HS-5 (cell line): Measurements from ENCODE around the gene ZNG1F.
"Not testable (repeated sequence)": the region's sequence is repeated elsewhere in the genome, so short reads cannot be mapped to it uniquely, and the experiment has no call there.

Experiments
- DNase-seq: peaks from one replicate; pipeline ENCODE4 v3.0.0-alpha.2; 2012; ENCODE audit warnings: low read depth

The ZNG1F gene

DNA sequence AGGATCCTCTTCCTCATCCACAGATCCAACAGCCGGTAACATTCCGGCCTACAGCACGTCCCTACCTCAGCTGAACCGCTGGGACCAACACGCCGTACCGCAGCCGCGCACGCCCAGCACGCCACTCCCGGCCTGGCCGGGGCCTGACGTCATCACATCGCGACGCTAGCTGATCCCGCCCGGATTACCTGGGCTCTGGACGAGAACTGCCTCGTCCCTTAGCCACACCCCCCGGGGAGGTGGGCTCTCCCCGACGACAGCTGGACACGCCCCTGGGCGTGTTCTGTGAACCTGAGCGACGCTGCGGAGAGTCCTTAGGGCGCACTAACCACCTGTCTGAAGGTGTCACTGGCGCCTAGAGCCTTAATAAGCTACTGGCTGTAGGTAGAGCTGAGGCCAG is at the start of gene ZNG1F:
Gene ZNG1F (minus strand): TSS at position 101 of the 400 bp plus-strand sequence. CDS start 59 bp downstream, at position 42.
- not testable (repeated sequence) for DNase-seq

DNA sequence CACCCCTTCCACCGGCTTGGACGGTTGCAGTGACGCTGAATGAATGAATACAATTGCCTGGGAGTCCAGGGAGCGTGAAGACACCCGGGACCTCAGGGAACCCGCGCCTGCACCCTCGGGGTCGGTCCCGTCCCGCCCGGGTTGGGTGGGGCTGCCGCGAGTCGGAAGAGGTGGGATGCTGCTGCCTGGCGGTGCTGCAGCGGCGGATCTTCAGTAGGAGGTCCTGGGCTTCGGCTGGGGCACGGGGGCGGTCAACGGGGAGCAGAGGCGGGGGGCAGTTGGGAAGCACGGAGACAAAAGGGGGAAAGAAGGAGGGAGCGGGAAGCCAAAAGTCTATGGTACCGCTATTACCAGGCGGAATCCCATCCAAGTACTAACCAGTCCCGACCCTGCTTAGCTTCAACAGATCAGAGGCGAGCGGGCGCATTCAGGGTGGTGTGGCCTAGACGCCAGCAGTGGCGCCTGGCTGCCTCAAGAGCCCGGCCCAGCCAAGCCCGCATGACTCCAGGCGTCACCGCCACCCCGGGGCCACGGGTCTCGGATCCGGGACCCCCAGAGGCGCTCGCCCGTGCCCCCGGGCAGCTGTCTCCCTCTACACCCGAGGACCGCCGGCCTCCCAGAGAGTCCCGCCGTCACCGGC is 48.1 kb upstream of the ZNG1F start:
- not testable (repeated sequence) for DNase-seq

DNA sequence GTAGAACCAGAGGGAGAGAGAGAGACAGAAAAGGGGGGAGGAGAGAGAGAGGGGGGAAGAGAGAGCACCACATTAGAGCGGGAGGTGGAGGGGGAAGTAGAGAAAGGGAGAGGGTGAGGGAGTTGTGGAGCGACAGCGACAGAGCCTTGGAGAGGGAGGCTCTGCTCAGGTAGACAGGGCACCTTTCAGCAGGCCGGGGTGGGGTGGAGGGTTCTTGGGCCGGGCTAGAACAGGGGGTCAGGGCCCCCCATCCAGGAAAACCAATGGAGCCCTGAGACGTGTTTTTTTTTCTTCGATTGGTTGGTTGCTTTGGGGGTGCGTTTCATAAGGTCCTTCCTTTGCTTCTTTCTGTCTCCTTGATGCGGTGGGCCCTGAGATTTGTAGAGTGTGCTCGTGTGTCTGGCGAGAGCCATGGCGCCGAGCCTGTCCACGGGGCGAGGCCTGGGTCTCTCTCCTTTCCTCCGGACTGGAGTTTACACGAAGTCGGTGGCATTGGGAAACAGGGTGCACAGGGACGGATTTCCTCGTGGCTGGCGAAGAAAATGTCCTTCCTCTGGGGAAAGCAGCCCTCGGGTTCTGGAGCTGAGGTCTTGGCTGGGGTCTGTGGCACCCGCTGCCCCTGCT is 47.5 kb upstream of the ZNG1F start:
- DNase-seq, result not testable (repeated sequence)

DNA sequence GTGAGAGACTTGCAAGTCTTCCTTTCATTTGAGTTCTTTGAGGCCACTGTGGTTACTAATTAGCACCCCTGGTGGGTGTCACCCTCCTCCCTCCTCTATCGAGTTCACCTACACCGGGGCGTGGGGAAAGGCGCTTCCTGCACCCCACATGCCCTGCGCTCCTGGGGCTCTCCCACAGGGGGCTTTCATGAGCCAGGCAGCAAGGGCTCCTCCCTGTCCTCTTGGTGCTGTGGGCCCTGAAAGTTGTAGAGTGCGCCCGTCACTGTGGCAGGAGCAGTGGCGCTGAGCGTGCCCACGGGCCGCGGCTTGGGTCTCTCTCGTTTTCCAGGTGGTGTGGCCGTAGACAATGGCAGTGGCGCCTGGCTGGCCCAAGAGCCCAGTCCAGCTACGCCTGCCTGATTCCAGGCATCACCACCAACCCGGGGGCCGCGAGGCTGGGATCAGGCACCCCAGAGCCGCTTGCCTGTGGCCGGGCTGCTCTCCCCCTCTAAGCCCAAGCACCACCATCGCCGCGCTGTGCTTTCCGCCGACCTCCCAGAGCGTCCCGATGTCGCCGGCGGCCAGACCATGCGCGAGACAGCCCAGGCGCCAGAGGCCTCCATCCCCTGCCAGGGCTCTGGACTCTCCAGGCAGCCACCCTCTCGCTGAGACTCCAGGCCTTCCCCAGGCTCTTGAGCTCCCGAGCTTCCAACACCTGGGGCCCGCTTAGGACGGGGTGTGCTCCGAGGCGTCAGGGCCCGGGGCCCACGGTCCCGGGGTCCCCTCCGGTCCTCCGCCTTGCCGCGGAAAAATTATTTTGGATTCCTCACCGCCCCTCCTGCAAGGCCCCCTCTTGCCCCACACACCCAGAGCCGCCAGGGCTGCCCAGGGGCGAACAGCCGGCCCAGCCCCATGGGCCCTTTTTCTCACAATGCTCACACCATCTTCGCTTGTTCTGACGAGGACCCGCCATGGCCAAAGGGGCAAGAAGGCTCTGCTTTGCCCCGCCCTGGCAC is 46.0 kb upstream of the ZNG1F start:
- DNase-seq, result not testable (repeated sequence)

DNA sequence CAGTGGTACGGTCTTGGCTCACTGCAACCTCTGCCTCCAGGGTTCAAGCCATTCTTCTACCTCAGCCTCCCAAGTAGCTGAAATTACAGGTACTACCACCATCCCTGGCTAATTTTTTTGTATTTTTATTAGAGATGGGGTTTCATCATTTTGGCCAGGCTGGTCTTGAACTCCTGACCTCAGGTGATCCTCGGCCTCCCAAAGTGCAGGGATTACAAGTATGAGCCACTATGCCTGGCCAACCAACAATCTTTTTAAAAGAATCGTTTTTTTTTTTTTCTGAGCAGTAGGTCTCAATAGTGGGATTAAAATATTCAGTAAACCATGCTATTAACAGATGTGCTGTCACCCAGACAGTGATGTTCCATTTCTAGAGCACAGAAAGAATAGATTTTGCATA is 45.1 kb upstream of the ZNG1F start:
- DNase-seq, result not testable (repeated sequence)

DNA sequence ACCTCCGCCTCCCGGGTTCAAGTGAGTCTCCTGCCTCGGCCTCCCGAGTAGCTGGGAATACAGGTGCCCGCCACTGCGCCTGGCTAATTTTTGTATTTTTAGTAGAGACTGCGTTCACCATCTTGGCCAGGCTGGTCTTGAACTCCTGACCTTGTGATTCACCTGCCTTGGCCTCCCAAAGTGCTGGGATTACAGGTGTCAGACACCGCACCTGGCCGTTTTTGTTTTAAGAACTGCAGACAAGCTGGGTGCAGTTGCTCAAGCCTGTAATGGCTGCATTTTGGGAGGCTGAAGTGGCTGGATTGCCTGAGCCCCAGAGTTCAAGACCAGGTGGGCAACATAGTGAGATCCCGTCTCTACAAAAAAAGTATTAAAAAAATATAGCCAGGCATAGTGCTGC is 43.2 kb upstream of the ZNG1F start:
- not testable (repeated sequence) for DNase-seq

DNA sequence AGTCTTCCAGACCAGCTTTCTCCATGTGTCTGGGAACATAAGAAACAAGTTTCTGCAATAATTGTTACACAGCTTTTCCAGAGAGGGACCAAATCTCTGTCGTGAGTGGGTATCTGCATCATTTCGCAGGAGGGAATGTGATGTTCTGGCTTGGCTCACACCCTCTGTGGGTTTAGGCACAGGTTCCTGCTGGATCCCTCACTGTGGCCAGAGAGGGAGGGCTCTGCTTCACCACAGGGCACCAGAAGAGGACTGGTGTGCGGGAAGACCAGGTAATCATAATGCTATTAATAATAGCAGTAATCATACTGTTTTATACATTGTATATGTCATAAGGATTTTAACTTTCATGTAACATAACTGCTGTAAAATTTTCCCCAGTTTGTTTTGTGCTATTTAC is 41.3 kb upstream of the ZNG1F start:
- DNase-seq, result not testable (repeated sequence)

DNA sequence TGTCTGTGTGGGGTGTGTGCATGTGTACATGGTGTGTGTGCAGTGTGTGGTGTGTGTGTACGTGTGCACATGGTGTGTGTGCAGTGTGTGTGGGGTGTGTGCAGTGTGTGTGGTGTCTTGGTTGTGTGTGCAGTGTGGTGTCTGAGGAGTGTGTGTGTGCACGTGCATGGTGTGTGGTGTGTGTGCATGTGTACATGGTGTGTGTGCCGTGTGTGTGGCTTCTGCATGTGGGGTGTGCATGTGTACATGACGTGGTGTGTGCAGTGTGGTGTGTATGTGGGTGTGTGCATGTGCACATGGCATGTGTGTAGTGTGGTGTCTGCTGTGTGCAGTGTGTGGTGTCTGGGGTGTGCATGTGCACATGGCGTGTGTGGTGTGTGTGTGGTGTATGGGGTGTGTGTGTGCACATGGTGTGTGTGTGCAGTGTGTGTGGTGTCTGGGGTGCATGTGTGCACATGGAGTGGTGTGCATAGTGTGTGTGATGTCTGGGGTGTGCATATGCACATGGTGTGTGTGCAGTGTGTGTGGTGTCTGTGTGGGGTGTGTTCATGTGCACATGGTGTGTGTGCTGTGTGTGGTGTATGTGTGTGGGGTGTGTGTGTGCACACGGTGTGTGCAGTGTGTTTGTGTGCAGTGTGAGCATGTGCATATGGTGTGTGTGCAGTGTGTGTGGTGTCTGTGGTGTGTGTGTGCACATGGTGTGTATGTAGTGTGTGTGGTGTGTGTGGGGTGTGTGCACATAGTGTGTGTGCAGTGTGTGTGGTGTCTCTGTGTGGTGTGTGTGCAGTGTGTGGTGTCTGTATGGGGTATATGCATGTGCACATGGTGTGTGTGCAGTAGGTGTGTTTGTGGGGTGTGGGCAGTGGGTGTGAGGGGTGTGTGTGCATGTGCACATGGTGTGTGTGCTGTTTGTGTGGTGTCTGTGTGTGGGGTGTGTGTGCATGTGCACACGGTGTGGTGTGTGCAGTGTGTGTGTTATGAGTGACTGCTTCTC is 40.6 kb upstream of the ZNG1F start:
- no peak for DNase-seq

DNA sequence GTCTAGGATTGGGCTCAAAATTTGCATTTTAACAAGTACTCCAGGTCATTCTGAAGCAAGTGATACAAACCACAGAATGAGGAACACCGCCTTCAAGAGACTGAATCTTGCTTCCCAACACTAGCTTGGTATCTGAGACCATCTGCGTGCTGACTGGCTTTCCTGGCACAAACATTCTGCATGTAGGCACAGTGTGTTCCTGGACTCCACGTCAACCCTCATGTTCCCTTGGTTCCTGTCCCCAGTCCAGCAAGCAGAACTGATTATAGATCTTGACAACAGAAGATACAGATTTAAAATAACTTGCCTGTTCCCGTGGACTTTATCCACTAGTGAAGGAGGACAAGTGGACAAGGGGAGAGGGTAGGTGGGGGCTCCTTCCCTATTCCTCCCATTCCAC is 30.7 kb upstream of the ZNG1F start:
- DNase-seq, result not testable (repeated sequence)

DNA sequence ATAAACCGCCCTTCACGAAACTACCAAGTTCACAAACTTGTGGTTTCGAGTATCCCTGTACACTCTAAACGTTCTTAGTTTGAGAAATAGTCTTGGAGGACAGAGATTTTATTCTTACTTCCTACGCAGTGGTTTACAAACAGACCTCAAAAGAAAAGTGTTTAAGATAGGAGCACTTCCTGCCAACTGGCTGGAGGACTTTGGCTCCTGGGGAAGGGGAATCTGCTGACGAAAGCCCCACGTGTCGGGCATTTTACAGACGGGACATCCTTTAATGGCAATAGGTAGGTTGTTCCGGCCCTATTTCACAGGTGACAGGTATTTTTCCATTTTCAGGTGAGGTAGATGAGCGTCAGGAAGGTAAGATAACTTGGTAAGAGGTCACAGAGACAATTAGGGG is 678 bp downstream of the ZNG1F start:
- DNase-seq, result not testable (repeated sequence)

DNA sequence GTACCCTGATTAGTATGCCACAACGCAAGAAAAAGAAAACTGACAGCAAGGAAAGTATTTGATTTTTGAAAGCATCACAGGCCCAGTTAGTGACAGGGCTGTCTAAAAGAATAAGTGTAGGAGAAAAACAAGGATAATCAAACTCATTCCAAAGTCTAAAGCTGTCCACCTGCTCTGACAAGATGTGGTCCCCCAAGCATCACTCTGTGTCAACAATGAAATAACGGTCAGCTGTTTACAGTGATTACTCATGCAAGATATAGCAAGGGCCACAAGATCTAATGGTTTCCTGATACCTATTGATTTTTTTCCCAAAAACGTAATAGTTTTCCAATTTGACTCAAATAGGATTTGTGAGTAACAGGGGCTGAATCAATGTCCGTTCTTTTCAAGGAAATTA is 14.1 kb downstream of the ZNG1F start:
- DNase-seq, result not testable (repeated sequence)

DNA sequence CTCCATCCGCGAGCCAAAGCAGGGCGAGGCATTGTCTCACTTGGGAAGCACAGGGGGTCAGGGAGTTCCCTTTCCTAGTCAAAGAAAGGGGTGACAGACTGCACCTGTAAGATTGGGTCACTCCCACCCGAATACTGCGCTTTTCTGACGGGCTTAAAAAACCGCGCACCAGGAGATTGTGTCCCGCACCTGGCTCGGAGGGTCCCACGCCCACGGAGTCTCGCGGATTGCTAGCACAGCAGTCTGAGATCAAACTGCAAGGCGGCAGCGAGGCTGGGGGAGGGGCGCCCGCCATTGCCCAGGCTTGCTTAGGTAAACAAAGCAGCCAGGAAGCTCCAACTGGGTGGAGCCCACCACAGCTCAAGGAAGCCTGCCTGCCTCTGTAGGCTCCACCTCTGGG is 39.0 kb downstream of the ZNG1F start:
- DNase-seq, result not testable (repeated sequence)

DNA sequence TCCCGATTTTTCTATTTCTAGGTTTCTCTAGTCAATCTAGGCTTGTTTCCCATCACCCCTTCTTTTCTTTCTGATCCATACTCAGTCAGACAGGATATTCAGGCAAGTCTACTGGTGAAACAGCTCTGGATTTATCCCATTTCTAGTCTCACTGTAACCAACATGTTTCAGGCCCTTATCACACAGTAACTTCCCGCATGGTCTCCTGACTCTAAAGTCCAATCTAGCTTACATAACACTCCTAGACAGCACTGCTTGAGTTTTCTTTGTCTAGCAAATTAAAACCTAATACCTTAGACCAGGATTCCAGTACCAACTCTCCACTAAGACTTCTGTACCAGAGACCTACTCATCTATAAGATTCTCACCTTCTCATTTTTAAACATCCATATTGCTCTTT is 47.2 kb downstream of the ZNG1F start:
- not testable (repeated sequence) for DNase-seq

DNA sequence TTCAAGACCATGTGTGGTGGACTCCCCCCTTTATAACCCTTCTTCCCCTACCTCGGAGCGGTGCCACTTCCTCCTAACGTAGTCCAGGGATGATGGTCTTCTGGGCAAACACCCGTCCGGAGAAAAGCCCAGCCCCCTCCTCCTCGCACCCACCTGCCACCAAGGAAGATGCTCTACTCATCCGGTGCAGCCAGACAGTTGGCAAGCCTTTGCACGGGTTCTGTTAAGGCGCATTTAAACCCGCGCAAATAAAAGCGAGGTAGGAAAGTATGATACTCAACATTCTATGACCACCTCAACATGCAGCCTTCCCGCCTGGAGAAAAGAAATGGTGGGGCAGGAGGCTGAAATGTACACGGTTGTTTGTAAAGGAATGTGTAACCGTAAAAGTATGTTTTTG is 60.5 kb downstream of the ZNG1F start, which contains the start of gene FOXD4L6:
Gene FOXD4L6 (minus strand): TSS at position 101 of the 400 bp plus-strand sequence. CDS start 298 bp downstream, outside the sequence.
- DNase-seq, result not testable (repeated sequence)

DNA sequence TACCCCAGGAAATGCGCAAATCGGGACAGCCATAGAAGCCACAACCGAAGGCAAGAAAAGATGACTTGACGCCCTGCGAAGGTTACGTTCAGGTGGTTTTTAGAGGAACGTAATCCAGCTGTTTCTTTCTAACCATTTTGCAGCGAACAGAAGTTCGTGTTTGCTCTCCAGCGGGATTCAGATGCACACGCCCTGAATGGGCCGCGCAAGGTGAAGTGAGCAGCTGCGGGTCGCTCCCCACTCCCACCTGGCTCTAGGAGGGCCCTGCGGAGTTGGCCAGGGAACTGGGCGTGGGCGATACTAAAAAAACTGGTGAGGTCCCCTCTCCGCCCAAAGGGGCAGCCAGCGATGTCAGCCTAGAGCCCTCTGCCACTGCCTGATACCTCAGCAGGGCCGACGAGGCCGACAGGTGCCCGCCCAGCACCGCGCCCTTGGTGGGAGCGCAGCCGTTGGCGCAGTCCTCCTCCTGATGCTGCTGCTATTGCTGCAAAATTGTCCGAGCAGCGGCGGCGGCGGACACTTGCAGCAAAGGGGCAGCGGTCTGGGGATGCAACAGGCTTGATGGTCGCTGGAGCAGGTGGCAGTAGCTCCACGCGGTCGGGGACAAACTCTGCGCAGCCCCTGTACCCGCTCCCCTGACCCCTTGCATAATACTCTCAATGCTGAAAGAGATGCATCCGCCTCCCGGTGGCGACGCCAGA is 62.2 kb downstream of the ZNG1F start:
- not testable (repeated sequence) for DNase-seq

DNA sequence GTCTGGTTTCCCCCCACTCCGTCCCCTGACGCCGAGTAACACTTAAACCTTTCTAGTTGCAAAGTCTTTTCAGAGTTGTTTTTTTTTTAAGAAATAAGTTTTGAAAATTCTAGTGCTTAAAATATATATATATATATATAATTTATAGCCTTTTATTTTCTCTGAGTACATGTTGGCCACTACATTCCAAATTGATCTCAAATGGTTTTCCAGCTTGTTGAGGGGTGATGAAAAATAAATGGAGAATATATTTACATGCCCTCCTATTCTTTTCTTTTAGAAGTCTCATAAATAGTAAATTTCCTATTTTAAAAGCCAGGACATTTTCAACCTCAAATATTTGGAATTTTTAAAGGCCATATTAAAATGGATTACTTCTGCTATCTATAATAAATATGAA is 63.2 kb downstream of the ZNG1F start:
- DNase-seq, result not testable (repeated sequence)

DNA sequence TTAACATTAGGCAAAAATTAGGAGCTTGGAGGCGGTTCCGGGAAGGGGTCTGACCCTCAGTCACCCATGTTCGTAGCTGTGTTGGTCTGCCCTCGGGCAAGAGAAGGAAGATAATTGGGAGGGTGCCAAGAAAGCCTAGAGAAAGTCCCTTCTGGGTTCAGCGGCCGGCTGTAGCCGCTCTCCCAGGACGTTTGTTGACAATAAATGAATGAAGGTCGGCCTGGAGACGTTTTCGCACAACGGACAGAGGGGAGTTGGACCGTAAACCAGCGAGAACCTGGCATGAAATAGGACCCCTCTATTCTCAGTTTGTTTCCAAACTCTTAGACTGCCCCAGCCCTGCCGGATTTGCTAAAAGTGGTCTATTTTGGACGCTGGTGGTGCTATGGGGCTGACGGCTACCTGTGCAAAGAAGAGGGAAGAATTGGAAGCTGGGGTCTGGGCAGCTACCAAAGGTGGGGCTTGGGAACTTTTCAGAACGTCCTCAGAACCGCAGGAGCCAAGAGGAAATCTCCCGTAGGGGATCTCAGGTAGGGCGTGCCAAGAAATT is 63.9 kb downstream of the ZNG1F start:
- not testable (repeated sequence) for DNase-seq

DNA sequence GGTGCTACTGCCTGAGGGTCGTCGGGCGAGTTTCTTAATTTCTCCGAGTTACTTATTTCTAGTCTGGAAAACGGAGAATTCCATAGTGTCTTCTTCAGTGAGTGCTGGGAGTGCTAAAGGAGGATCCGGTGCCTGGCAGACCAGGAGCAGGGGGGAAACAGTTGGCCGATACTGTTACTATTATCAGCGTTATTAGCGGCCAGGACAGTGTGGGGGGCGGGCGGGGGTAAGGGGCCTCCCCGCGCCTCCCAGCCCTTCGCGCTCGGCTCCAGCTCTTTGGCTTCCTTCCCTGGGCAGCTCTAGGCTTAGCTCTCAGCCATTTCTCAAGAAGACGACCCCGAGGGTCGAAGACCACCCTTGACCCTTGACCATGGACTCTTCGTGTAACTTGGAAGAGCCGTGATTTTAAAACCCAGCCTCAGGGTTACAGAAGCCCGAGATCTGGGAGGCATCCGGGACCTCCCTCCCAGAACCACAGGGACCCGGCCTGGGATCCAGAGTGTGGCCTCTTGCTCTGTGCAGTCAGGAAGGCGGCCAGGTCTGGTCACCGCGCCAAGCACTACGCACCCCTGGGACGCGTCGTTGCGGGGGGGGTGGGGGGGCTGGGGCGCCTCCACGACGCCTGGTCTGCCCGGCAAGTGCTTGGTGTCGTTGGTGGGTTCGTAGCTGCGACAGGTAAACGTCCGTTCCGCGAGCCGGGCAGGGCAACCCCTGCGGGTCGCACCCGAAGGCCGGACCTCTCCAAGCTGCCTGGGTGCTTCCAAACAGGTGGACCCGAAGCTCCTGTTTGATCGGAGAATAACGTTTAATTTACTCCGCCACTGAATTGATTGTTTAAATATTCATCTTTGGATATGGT is 64.6 kb downstream of the ZNG1F start:
- DNase-seq, result not testable (repeated sequence)

DNA sequence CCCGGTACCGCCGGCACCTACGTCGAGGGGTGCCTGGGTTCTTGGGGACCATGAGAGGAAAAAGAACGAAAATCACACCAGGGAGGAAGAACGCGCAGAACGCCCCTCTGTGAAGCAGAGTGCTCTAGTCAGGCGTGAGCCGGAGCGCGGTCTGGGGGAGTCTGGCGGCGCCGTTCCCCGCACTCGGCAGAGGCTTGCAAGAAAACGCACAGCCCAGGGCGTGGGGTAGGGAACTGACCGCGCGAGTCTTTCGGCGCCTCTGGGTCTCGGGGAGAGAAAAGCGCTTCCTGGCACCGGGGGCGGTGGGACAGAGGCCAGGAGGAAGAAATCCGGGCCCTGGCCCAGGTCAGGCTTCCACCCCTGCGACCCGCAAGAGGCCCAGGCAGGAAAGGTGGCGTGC is 65.3 kb downstream of the ZNG1F start:
- DNase-seq, result not testable (repeated sequence)
